PC-3 (cell line): Measurements from ENCODE around the gene PRPF6. TPM values are rescaled to one million over a fixed set of nuclear protein-coding genes. Genes with fewer than 3 reads are reported as not detected.
A peak's percentile ranks its signal among the peaks of the same experiment; 100 is the strongest.

Source experiments
- ATAC-seq: fragments of 200-7000 bp; cut with Tn5 transposase; 2 replicates; pipeline ENCODE4 v1.9.1; 2020; ENCODE audit warnings: mild to moderate bottlenecking, moderate library complexity
- BruUV-seq: library from RNA; stranded (reverse); fragments of 400-500 nt; replicated peaks from 2 replicates; lab custom pipeline; 2021; lab: Mats Ljungman, UMichigan
- CTCF ChIA-PET: fragments of 300-600 bp; sonication (Branson Sonifier 250); formaldehyde crosslinking; loops from one replicate; lab custom pipeline; 2022; ENCODE audit warnings: antibody characterized with exemption; lab: Charles Lee
- POLR2A ChIA-PET: fragments of 300-600 bp; sonication (Branson Sonifier 250); formaldehyde crosslinking; loops from one replicate; lab custom pipeline; 2022; ENCODE audit warnings: antibody characterized with exemption; ENCODE audit not compliant: unreplicated experiment; lab: Charles Lee
- DNase-seq: peaks from one replicate; pipeline ENCODE4 v3.0.0-alpha.2; 2015
- H2AFZ ChIP-seq: fragments of 300-600 bp; sonication (generic); 2 replicates; pipeline ENCODE4 v1.6.0; 2016; ENCODE audit warnings: antibody characterized with exemption, low read length
- H3F3A ChIP-seq: fragments of 300-600 bp; sonication (generic); one replicate; pipeline ENCODE4 v1.6.0; 2017; ENCODE audit warnings: antibody characterized with exemption, low read length, control low read depth, mild to moderate bottlenecking; ENCODE audit not compliant: unreplicated experiment
- H3K27ac ChIP-seq: fragments of 300-600 bp; sonication (generic); 2 replicates; pipeline ENCODE4 v1.5.1; 2016; ENCODE audit warnings: mild to moderate bottlenecking, low read length
- H3K27me3 ChIP-seq: fragments of 300-600 bp; sonication (generic); 2 replicates; pipeline ENCODE4 v1.6.1; 2016; ENCODE audit warnings: low read length, mixed read lengths
- H3K36me3 ChIP-seq: fragments of 300-600 bp; sonication (generic); 2 replicates; pipeline ENCODE4 v1.6.1; 2016; ENCODE audit warnings: low read depth, mixed run types, low read length, mixed read lengths
- H3K4me1 ChIP-seq: fragments of 300-600 bp; sonication (generic); 2 replicates; pipeline ENCODE4 v1.5.1; 2016; ENCODE audit warnings: low read length; ENCODE audit not compliant: insufficient read depth
- H3K4me2 ChIP-seq: fragments of 300-600 bp; sonication (generic); 2 replicates; pipeline ENCODE4 v1.6.0; 2016; ENCODE audit warnings: low read length
- H3K4me3 ChIP-seq: fragments of 300-600 bp; sonication (generic); 2 replicates; pipeline ENCODE4 v1.5.1; 2016; ENCODE audit warnings: mild to moderate bottlenecking, low read length, mixed read lengths
- H3K79me2 ChIP-seq: fragments of 300-600 bp; sonication (generic); 2 replicates; pipeline ENCODE4 v1.6.1; 2017; ENCODE audit warnings: low read length, mixed read lengths
- H3K9ac ChIP-seq: fragments of 300-600 bp; sonication (generic); 2 replicates; pipeline ENCODE4 v1.6.0; 2016; ENCODE audit warnings: mild to moderate bottlenecking, low read length
- H3K9me2 ChIP-seq: fragments of 300-600 bp; sonication (generic); replicated peaks from 2 replicates; pipeline ENCODE4 v1.6.1; 2016; ENCODE audit warnings: mixed run types, low read length, mixed read lengths
- H3K9me3 ChIP-seq: fragments of 300-600 bp; sonication (generic); 2 replicates; pipeline ENCODE4 v1.6.1; 2016; ENCODE audit warnings: low read length, mixed read lengths
- H4K20me1 ChIP-seq: fragments of 300-600 bp; sonication (generic); 2 replicates; pipeline ENCODE4 v1.6.1; 2016; ENCODE audit warnings: low read length, mixed read lengths
- CTCF ChIP-seq: fragments of 300-600 bp; sonication (generic); conservative IDR thresholded peaks from 2 replicates; pipeline ENCODE4 v1.5.1; 2017; ENCODE audit warnings: antibody characterized with exemption, low read depth, mild to moderate bottlenecking, low read length
- EZH2 ChIP-seq: fragments of 300-600 bp; sonication (generic); IDR thresholded peaks from one replicate; pipeline ENCODE4 v1.6.1; 2017; ENCODE audit warnings: antibody characterized with exemption, mild to moderate bottlenecking, low read length; ENCODE audit not compliant: unreplicated experiment
- EZH2phosphoT487 ChIP-seq: fragments of 300-600 bp; sonication (generic); IDR thresholded peaks from 2 replicates; pipeline ENCODE4 v1.6.1; 2018; ENCODE audit warnings: mild to moderate bottlenecking, antibody characterized with exemption, low read length, borderline replicate concordance
- intact Hi-C: fragments of 100-400 bp; cut with micrococcal nuclease; formaldehyde crosslinking; loops from 2 replicates; pipeline ENCODE4 v1.9.0; 2023
- total RNA-seq: library from RNA; depleted of rRNA; stranded (reverse); fragments of >200 nt; gene quantifications from 2 replicates; pipeline ENCODE4 v1.2.3, GENCODE V29; 2014

PRPF6 gene
- total RNA-seq, 1 experiment from 2014 or later: 67.1 TPM

- no peak for TF ChIP-seq EZH2
- no peak for TF ChIP-seq CTCF
- Histone ChIP-seq H3K9me2 (no peaks in the 10 kb centered on the region), H3K4me2 (no peak overlapping the region), H3K9me3 (no peaks in the 10 kb centered on the region), H3K79me2 (no peaks in the 10 kb centered on the region), H4K20me1 (no peaks in the 10 kb centered on the region), H3K4me3 (no peak overlapping the region), H3K4me1 (no peaks in the 10 kb centered on the region), H3K36me3 (no peaks in the 10 kb centered on the region), H3K27me3 (no peaks in the 10 kb centered on the region), H3K9ac (no peak overlapping the region), H2AFZ (no peak overlapping the region), H3K27ac (no peak overlapping the region), H3F3A (no peaks in the 10 kb centered on the region)
- ChIA-PET CTCF (no interaction called here), POLR2A (no interaction called here)
- TSS peak; percentile 17 for BruUV-seq
- DNase-seq (no peak), ATAC-seq (no peak)
- intact Hi-C loops: no loop called here
Observed at GRCh38 chr20:64071341-64072332, 90.7 kb downstream of the PRPF6 start.

DNA sequence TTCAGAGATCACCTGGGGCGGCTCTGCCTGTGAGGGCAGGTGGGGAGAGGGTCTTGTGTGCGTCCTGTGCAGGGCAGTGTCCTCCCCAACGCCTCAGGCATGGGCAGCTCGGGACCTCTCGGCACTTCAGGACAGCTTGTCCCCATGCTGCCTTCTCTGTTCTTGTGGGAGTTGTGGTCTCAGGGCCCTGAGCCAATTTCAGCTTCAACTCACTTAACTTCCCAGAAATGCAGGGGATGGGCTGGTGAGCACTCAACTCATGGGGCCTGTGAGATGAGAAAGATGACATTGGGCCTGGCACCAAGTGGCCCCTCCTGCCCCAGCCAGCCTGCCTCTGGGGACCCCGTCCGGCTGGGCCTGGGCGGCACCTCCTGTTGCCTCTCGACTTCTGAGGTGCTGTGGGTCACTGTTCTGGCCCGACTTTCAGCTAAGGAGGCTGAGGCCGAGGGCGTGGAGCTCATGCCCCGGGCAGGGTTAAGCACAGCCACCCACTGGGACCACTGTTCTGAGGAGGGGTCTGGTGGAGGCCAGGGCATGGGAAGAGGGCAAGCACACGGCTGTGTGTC lies 91.6 kb downstream of the PRPF6 start:
- Histone ChIP-seq H3K9ac (no peak overlapping the region), H4K20me1 (no peaks in the 10 kb centered on the region), H3K27me3 (no peaks in the 10 kb centered on the region), H3K27ac (no peak overlapping the region), H3K4me2 (no peak overlapping the region), H3K4me1 (no peaks in the 10 kb centered on the region), H3K36me3 (no peaks in the 10 kb centered on the region), H3K9me3 (no peaks in the 10 kb centered on the region), H2AFZ (no peak overlapping the region), H3K9me2 (no peaks in the 10 kb centered on the region), H3K4me3 (no peak overlapping the region), H3F3A (no peaks in the 10 kb centered on the region), H3K79me2 (no peaks in the 10 kb centered on the region)
- ChIA-PET CTCF (no interaction called here), POLR2A (no interaction called here)
- no TSS peak for BruUV-seq
- intact Hi-C loops: no loop called here
- TF ChIP-seq CTCF (no peak), EZH2 (no peak), EZH2phosphoT487 (no peak)
- DNase-seq: no peak
- no peak for ATAC-seq
